HepG2 (cell line): Measurements from ENCODE around the gene SPACA1.

Source experiments
- CEBPB ChIP-seq: IDR thresholded peaks from 2 replicates; pipeline ENCODE4 v1.6.1; 2011; ENCODE audit warnings: low read depth, low read length, improper control_type of control experiment, borderline replicate concordance
- CTCF ChIP-seq: sonication (generic); formaldehyde crosslinking; IDR thresholded peaks from 2 replicates; pipeline ENCODE4 v1.5.0; 2020; ENCODE audit warnings: mild to moderate bottlenecking, missing genetic modification reagents, moderate library complexity
- FOXM1 ChIP-seq: sonication (generic); formaldehyde crosslinking; IDR thresholded peaks from 2 replicates; pipeline ENCODE4 v1.5.0; 2020; ENCODE audit warnings: missing genetic modification reagents
- HNF4G ChIP-seq, 2 experiments: sonication (generic) in 1 of 2; formaldehyde crosslinking in 1 of 2; IDR thresholded peaks; 2 replicates each; pipeline versions ENCODE4 v1.4.0 to v1.6.1; 2011 to 2020; ENCODE audit warnings: borderline replicate concordance in 2 of 2, low read depth in 2 of 2, mild to moderate bottlenecking in 2 of 2, low read length in 1 of 2, missing genetic modification reagents in 1 of 2, moderate library complexity in 1 of 2
- ISL2 ChIP-seq: sonication (generic); formaldehyde crosslinking; IDR thresholded peaks from 2 replicates; pipeline ENCODE4 v1.5.0; 2020; ENCODE audit warnings: missing genetic modification reagents
- MYC ChIP-seq: sonication (generic); formaldehyde crosslinking; IDR thresholded peaks from 2 replicates; pipeline ENCODE4 v1.9.0; 2021; ENCODE audit warnings: missing genetic modification reagents, borderline replicate concordance
- MYNN ChIP-seq: sonication (generic); formaldehyde crosslinking; IDR thresholded peaks from 2 replicates; pipeline ENCODE4 v1.4.0; 2020; ENCODE audit warnings: mild to moderate bottlenecking, low read depth, missing genetic modification reagents
- POLR2A ChIP-seq, 2 experiments: IDR thresholded peaks; 2 replicates each; pipeline ENCODE4 v1.6.1; 2011; ENCODE audit warnings: low read depth in 2 of 2, low read length in 2 of 2, mild to moderate bottlenecking in 1 of 2, moderate library complexity in 1 of 2; ENCODE audit not compliant: insufficient read depth in 1 of 2
- PREB ChIP-seq: sonication (generic); formaldehyde crosslinking; IDR thresholded peaks from 2 replicates; pipeline ENCODE4 v1.4.0; 2020; ENCODE audit warnings: missing genetic modification reagents
- TGIF2 ChIP-seq: IDR thresholded peaks from 2 replicates; pipeline ENCODE4 v1.6.1; 2016; ENCODE audit warnings: control low read depth, missing compliant biosample characterization
- ZMYM2 ChIP-seq: sonication (generic); formaldehyde crosslinking; IDR thresholded peaks from 2 replicates; pipeline ENCODE4 v1.8.0; 2022; ENCODE audit warnings: mild to moderate bottlenecking, missing genetic modification reagents
- ZNF282 ChIP-seq: fragments of 450-650 bp; IDR thresholded peaks from 2 replicates; pipeline ENCODE4 v1.6.1; 2018; ENCODE audit not compliant: partially characterized antibody
- TF ChIP-seq, protein P1 (sequence below): sonication (generic); formaldehyde crosslinking; IDR thresholded peaks from 2 replicates; pipeline ENCODE4 v1.4.0; 2020; ENCODE audit warnings: missing genetic modification reagents
- TF ChIP-seq, protein P2 (sequence below): sonication (generic); formaldehyde crosslinking; IDR thresholded peaks from 2 replicates; pipeline ENCODE4 v1.9.0; 2022; ENCODE audit warnings: missing genetic modification reagents, mild to moderate bottlenecking, borderline replicate concordance

GRCh38 chr6:88077305-88077704, 29.7 kb downstream of the SPACA1 start:
- TF ChIP-seq, protein P1, sequence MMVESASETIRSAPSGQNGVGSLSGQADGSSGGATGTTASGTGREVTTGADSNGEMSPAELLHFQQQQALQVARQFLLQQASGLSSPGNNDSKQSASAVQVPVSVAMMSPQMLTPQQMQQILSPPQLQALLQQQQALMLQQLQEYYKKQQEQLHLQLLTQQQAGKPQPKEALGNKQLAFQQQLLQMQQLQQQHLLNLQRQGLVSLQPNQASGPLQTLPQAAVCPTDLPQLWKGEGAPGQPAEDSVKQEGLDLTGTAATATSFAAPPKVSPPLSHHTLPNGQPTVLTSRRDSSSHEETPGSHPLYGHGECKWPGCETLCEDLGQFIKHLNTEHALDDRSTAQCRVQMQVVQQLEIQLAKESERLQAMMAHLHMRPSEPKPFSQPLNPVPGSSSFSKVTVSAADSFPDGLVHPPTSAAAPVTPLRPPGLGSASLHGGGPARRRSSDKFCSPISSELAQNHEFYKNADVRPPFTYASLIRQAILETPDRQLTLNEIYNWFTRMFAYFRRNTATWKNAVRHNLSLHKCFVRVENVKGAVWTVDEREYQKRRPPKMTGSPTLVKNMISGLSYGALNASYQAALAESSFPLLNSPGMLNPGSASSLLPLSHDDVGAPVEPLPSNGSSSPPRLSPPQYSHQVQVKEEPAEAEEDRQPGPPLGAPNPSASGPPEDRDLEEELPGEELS (CRISPR knock-in tag): no peak
- no peak for TF ChIP-seq POLR2A (IDR thresholded peaks at IDR 0.05; ENCODE audit: insufficient read depth in 1 of 2, low read depth in 2 of 2, low read length in 2 of 2)
- TF ChIP-seq ZNF282: no peak
- no peak for TF ChIP-seq CTCF (CRISPR knock-in tag)
- no peak for TF ChIP-seq ZMYM2 (CRISPR knock-in tag)
- no peak for TF ChIP-seq TGIF2
- TF ChIP-seq MYNN (CRISPR knock-in tag): no peak
- TF ChIP-seq PREB (CRISPR knock-in tag): no peak
- no peak for TF ChIP-seq MYC (CRISPR knock-in tag)
- TF ChIP-seq CEBPB: no peak
- no peak for TF ChIP-seq HNF4G (IDR thresholded peaks at IDR 0.05; ENCODE audit: borderline replicate concordance, low read depth, low read length)
- no peak for TF ChIP-seq HNF4G (CRISPR knock-in tag; IDR thresholded peaks at IDR 0.05; ENCODE audit: borderline replicate concordance, low read depth)
- no peak for TF ChIP-seq ISL2
- TF ChIP-seq, protein P2, sequence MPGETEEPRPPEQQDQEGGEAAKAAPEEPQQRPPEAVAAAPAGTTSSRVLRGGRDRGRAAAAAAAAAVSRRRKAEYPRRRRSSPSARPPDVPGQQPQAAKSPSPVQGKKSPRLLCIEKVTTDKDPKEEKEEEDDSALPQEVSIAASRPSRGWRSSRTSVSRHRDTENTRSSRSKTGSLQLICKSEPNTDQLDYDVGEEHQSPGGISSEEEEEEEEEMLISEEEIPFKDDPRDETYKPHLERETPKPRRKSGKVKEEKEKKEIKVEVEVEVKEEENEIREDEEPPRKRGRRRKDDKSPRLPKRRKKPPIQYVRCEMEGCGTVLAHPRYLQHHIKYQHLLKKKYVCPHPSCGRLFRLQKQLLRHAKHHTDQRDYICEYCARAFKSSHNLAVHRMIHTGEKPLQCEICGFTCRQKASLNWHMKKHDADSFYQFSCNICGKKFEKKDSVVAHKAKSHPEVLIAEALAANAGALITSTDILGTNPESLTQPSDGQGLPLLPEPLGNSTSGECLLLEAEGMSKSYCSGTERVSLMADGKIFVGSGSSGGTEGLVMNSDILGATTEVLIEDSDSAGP (CRISPR knock-in tag): no peak
- no peak for TF ChIP-seq FOXM1
